Left ventricle myocardium inferior (tissue), 1 donor: Measurements from ENCODE around the gene GPC6. TPM values are rescaled to one million over a fixed set of nuclear protein-coding genes. Genes with fewer than 3 reads are reported as not detected.

Source experiments
- DNase-seq: peaks from one replicate; pipeline ENCODE4 v3.0.0-alpha.2; 2020
- H3K27ac ChIP-seq: fragments of 200-600 bp; replicated peaks from 2 replicates; pipeline ENCODE4 v1.8.0; 2021
- H3K27me3 ChIP-seq: fragments of 200-600 bp; 2 replicates; pipeline ENCODE4 v1.8.0; 2021; ENCODE audit warnings: low read depth
- H3K36me3 ChIP-seq: fragments of 200-600 bp; 2 replicates; pipeline ENCODE4 v1.8.0; 2021
- H3K4me1 ChIP-seq: fragments of 200-600 bp; 2 replicates; pipeline ENCODE4 v1.8.0; 2021
- H3K4me3 ChIP-seq: fragments of 200-600 bp; 2 replicates; pipeline ENCODE4 v1.8.0; 2021; ENCODE audit warnings: mild to moderate bottlenecking, moderate library complexity
- H3K9me3 ChIP-seq: fragments of 200-600 bp; replicated peaks from 2 replicates; pipeline ENCODE4 v1.8.0; 2021
- intact Hi-C: fragments of 100-400 bp; cut with micrococcal nuclease; formaldehyde crosslinking; loops from one replicate; pipeline ENCODE4 v1.11.0; 2022
- long read RNA-seq: library from polyadenylated mRNA; unstranded; transcript quantifications from one replicate; pipeline ENCODE4 v2.0.0, GENCODE V29; 2021
- total RNA-seq: library from RNA; stranded (reverse); fragmentation: NEBNext Ultra II Directional; extraction: Animal tissue kit (Norgen Biotek cat#: 25700); gene quantifications from one replicate; pipeline ENCODE4 v1.2.1, GENCODE V29; 2021
- TF ChIP-seq, protein P1 (sequence below): fragments of 200-600 bp; IDR thresholded peaks from 2 replicates; pipeline ENCODE4 v1.8.0; 2021; ENCODE audit warnings: antibody characterized with exemption, mild to moderate bottlenecking, borderline replicate concordance
- donor health status: DM: no; HTN: yes; CAD: no; lungs with severe emphysema.

Gene GPC6
- 1.8 TPM for total RNA-seq
- long read RNA-seq, partial matches to known transcripts: 0 of 1 reads
- long read RNA-seq, other reads (novel, unspliced or antisense): 0 of 1 reads

- DNase-seq: no peak
- Histone ChIP-seq H3K36me3 (no peaks in the 10 kb centered on the region), H3K4me1 (peaks cover 23% of the 10 kb centered on the region), H3K27ac (peak within 1 kb of the TSS; percentile 61), H3K27me3 (peaks cover 56% of the 10 kb centered on the region), H3K4me3 (peak within 1 kb of the TSS; percentile 68), H3K9me3 (no peaks in the 10 kb centered on the region)
- intact Hi-C loops: no loop called here
- TF ChIP-seq, protein P1, sequence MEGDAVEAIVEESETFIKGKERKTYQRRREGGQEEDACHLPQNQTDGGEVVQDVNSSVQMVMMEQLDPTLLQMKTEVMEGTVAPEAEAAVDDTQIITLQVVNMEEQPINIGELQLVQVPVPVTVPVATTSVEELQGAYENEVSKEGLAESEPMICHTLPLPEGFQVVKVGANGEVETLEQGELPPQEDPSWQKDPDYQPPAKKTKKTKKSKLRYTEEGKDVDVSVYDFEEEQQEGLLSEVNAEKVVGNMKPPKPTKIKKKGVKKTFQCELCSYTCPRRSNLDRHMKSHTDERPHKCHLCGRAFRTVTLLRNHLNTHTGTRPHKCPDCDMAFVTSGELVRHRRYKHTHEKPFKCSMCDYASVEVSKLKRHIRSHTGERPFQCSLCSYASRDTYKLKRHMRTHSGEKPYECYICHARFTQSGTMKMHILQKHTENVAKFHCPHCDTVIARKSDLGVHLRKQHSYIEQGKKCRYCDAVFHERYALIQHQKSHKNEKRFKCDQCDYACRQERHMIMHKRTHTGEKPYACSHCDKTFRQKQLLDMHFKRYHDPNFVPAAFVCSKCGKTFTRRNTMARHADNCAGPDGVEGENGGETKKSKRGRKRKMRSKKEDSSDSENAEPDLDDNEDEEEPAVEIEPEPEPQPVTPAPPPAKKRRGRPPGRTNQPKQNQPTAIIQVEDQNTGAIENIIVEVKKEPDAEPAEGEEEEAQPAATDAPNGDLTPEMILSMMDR: no peak
These were observed at the start of gene GPC6 for GRCh38 chr13:93226623-93227279. TSS of gene GPC6 (plus strand) at chr13:93226807.

- intact Hi-C loops: no loop called here
- Histone ChIP-seq H3K9me3 (no peaks in the 10 kb centered on the region), H3K27ac (no peak overlapping the region), H3K27me3 (no peaks in the 10 kb centered on the region), H3K36me3 (no peaks in the 10 kb centered on the region), H3K4me1 (no peaks in the 10 kb centered on the region), H3K4me3 (no peak overlapping the region)
- DNase-seq: no peak
- TF ChIP-seq, protein P1: no peak
These were observed 46.1 kb upstream of the GPC6 start for GRCh38 chr13:93180356-93180969.

DNA sequence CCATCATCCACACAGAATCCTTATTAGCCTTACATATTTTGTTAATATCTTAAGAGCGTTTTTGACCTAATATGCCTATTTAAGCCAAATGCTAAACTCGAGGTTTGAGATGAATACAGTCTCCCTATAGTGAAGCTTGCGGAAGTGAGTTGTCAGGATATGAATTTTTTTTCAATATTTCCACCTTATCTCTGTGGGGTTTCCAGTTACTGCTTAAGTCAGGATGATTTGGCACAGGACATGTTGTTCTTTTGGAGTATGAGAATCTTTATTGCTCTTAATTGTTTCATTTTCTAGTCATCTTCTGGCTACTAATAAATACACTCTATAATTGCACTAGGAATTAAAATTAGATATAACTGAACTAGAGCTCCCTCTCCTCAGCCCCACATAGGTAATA is 44.2 kb upstream of the GPC6 start:
- Histone ChIP-seq H3K27me3 (no peaks in the 10 kb centered on the region), H3K9me3 (no peaks in the 10 kb centered on the region), H3K36me3 (no peaks in the 10 kb centered on the region), H3K27ac (no peak overlapping the region), H3K4me3 (no peak overlapping the region), H3K4me1 (no peaks in the 10 kb centered on the region)
- no peak for DNase-seq
- intact Hi-C loops: no loop called here
- TF ChIP-seq, protein P1: no peak

- no peaks in the 10 kb centered on the region for H3K4me1 ChIP-seq
- H3K27ac ChIP-seq: no peak overlapping the region
- no peaks in the 10 kb centered on the region for H3K9me3 ChIP-seq
- DNase-seq: no peak
- no peak overlapping the region for H3K4me3 ChIP-seq
- intact Hi-C loops: no loop called here
- no peaks in the 10 kb centered on the region for H3K27me3 ChIP-seq
- no peaks in the 10 kb centered on the region for H3K36me3 ChIP-seq
- TF ChIP-seq, protein P1: no peak
These were observed 43.3 kb upstream of the GPC6 start for GRCh38 chr13:93183302-93183701.

- H3K36me3 ChIP-seq: no peaks in the 10 kb centered on the region
- TF ChIP-seq, protein P1: no peak
- intact Hi-C loops: no loop called here
- no peak overlapping the region for H3K27ac ChIP-seq
- no peak for DNase-seq
- H3K4me3 ChIP-seq: no peak overlapping the region
- peaks cover 12% of the 10 kb centered on the region for H3K9me3 ChIP-seq
- no peaks in the 10 kb centered on the region for H3K27me3 ChIP-seq
- no peaks in the 10 kb centered on the region for H3K4me1 ChIP-seq
These were observed 36.6 kb upstream of the GPC6 start for GRCh38 chr13:93190006-93190405.
